SIG-M5 (cell line): ENCODE results near the gene PTGER1.

Experiments
- DNase-seq: peaks from one replicate; lab custom pipeline; 2025; lab: John Stamatoyannopoulos, UW

The PTGER1 gene

DNA sequence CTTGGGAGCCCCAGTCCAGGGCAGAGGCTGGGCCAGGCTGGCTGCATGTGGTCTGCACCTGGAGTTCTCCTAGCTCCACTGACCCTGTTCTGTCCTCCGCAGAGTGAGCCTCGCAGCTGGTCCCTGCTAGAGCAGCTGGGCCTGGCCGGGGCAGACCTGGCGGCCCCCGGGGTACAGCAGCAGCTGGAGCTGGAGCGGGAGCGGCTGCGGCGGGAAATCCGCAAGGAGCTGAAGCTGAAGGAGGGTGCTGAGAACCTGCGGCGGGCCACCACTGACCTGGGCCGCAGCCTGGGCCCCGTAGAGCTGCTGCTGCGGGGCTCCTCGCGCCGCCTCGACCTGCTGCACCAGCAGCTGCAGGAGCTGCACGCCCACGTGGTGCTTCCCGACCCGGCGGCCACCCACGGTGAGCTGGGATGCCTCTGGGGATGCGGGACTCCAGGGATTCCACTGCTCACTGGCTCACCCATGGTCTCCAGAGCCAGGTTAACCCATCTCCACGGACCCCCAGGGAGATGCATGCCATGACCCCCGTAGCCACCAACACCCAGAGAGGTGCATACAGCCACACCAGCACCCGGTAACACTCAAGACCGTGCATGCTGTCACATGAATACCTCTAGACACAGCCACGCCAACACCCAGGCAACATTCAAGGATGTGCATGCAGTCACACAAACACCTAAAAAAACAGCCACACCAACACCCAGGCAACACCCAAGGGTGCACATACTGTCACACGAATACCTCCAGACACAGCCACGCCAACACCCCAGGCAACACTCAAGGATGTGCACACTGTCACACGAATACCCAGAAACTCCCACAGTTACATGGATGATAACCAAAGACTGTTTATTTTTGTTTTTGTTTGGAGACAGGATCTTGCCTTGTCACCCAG is 33.9 kb downstream of the PTGER1 start:
- DNase-seq: no peak

DNA sequence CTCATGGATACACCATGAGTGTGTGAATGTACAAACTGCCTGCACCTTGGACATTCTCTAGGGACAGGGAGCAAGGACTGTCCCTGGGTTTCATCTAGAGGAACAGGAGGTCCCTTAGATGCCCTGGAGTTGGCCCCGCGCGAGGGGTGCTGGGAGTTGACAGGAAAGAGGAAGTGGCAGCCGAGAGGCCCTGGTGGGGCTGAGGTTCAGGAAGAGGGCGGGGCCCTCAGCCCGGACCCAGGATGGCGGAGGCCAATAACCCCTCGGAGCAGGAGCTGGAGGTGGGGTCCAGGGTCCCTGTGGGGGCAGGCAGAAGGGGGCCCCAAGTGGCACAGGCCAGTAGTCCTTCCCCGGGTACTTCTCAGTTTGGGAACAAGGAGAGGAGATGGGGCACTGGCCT is 35.1 kb downstream of the PTGER1 start:
- DNase-seq: no peak

DNA sequence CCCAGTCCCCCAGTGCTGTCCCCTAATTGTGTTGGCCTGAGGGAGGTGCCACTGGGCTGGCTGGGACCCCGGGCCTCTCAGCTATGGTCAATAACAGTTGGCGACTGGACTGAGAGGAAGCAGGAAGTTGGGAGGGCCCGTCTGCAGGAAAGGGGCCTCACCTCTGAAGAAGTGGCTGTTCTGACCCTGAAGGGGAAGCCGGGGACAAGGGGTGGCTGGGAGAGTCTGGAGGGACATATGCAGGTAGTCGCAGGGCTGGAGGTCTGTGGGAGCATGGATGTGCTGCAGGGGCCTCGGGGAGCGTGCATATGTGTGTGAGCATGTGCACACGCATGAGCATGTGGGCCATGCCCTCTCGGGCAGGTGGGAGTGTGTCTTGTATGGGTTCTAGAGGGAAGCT is 36.1 kb downstream of the PTGER1 start:
- DNase-seq: no peak

DNA sequence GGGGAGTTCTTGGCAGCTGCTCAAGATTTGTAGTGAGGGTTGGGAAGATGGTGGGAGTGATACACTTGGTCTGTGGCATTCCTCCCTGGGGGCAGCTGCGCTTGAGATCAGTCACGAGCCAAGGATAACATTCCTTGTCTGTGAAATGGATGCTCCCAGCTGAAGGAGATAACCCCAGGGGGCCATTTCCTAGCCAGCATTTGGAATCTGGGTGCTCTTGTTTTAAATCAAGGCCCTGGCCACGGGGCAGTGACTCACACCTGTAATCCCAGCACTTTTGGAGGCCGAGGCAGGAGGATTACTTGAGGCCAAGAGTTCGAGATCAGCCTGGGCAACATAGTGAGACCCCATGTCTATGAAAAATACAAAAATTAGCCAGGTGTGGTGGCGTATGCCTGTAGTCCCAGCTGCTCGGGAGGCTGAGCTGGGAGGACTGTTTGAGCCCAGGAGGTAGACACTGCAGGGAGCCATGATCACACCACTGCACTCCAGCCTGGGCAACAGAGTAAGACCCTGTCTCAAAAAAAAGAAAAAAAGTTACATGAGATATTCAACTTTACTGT is 37.5 kb downstream of the PTGER1 start:
- no peak for DNase-seq

GRCh38 chr19:14435320-14436050 is 39.7 kb downstream of the PTGER1 start:
- no peak for DNase-seq

DNA sequence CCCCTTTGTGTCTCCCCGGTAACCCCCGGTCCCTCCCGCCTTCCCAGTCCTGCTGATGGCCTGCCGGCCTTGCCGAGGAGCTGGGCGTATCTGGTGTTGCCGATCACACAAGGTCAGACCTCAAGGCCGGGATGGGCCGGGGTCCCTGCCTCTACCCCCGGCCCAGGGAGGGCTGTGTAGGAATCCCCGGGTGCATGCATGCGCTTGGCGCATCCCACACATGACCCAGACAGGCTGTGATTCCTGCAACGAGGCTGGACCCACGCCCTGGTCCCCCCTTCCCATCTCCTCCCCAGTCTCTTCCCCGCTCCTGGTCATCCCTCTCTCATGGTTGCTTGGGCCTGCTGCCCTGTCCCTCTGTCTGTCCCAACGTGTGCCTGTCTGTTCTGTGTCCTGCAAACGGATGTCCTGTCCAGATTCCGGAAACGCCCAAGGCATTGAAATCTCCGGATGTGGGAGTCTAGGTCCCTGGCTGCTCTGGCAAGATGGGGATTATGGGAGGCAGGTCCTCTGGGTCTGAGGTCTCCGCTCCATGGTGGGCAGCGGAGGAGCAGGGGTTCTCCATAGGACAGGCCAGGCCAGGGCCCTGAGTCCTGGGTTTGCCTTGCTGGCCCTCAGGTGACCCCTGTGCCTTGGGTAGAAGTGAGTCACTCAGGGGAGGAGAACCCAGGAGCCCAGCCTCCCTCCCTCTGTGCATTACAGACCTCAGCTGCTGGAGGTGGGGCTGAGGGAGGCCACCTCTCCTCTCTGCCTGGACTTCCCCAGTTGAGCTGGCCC is 40.4 kb downstream of the PTGER1 start:
- DNase-seq: no peak

GRCh38 chr19:14433554-14434501 is 41.3 kb downstream of the PTGER1 start:
- DNase-seq: no peak

GRCh38 chr19:14432791-14433553 is 42.2 kb downstream of the PTGER1 start, which contains the start of gene PKN1:
Gene PKN1, plus strand, starts transcription at chr19:14433306. Its CDS starts 216 bp downstream, at chr19:14433522.
- no peak for DNase-seq

- no peak for DNase-seq
Observed at GRCh38 chr19:14430712-14431111, 44.4 kb downstream of the PTGER1 start.

DNA sequence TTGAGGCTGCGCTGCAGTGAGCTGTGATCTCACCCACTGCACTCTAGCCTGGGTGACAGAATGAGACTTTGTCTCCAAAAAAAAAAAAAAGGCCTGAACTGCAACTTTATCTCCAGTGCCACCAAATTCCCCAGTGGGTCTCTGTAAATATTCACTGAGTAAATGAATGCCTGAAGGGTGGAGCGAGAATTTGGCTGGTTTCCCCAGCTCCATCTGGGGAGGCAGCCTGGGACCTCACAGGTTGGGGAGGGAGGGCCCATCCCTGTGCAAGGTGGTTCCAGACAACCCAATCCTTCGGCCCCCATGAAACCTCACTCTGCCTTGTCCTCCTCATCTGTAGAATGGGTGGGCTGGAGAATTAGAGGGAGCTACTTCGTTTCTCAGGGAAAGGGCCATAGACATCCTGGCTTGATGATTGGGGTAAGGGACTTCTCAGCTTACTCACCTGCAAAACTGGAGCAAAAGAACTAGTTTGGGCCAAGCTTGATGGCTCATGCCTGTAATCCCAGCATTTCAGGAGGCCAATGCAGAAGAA is 46.2 kb downstream of the PTGER1 start:
- DNase-seq: no peak

- no peak for DNase-seq
Observed at GRCh38 chr19:14427461-14427860, 47.7 kb downstream of the PTGER1 start.

DNA sequence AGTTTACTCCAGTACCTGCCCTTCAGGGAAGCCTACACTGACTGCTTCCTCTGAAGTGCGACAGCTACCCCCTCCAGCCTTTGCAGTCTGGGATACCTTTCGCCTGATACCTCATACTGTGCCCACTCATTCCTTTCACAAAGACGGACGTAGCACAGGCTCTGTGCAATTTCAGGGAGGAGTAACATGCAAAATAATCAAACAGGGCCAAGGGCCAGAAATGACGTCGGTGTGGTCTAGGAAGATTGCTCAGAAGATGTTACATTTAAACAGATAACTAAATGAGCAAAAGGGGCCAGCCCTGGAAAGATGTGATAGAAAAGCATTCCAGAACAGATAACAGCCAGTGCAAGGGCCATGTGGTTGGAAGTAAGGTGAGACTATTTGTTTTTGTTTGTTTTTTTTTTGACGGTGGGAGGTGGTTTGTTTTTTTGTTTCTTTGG is 49.4 kb downstream of the PTGER1 start:
- DNase-seq: no peak
